Panc1 (cell line): ENCODE measurements around the gene KLF18. TPM values are rescaled to one million over a fixed set of nuclear protein-coding genes. Genes with fewer than 3 reads are reported as not detected.

Experiments used
- ATAC-seq: fragments of 200-7000 bp; cut with Tn5 transposase; 2 replicates; pipeline ENCODE4 v1.9.1; 2020; ENCODE audit warnings: mild to moderate bottlenecking, moderate library complexity
- BruUV-seq: library from RNA; stranded (reverse); fragments of 400-500 nt; replicated peaks from 2 replicates; lab custom pipeline; 2021; lab: Mats Ljungman, UMichigan
- CTCF ChIA-PET: fragments of 300-600 bp; sonication (Branson Sonifier 250); formaldehyde crosslinking; loops from one replicate; lab custom pipeline; 2022; ENCODE audit warnings: antibody characterized with exemption; lab: Charles Lee
- POLR2A ChIA-PET: fragments of 300-600 bp; sonication (Branson Sonifier 250); formaldehyde crosslinking; loops from one replicate; lab custom pipeline; 2022; ENCODE audit warnings: antibody characterized with exemption; lab: Charles Lee
- DNase-seq: peaks from one replicate; pipeline ENCODE4 v3.0.0-alpha.2; 2010; ENCODE audit warnings: low read depth, low spot score
- H3K27ac ChIP-seq: 2 replicates; pipeline ENCODE4 v1.5.1; 2011; ENCODE audit warnings: mild to moderate bottlenecking, low read length, inconsistent platforms
- H3K27me3 ChIP-seq: fragments of 200-500 bp; sonication (Bioruptor generic); 2 replicates; pipeline ENCODE4 v1.6.0; 2014; ENCODE audit warnings: low read length, inconsistent platforms; ENCODE audit not compliant: control insufficient read depth, insufficient read depth
- H3K36me3 ChIP-seq: fragments of 200-500 bp; sonication (Bioruptor generic); 2 replicates; pipeline ENCODE4 v1.5.1; 2014; ENCODE audit warnings: inconsistent platforms, mild to moderate bottlenecking, low read length, moderate library complexity; ENCODE audit not compliant: control insufficient read depth, insufficient read depth
- H3K4me1 ChIP-seq: 2 replicates; pipeline ENCODE4 v1.5.1; 2011; ENCODE audit warnings: inconsistent platforms, mild to moderate bottlenecking, low read length, moderate library complexity; ENCODE audit not compliant: control insufficient read depth, insufficient read depth
- H3K4me3 ChIP-seq, 2 experiments: 2 replicates each; pipeline ENCODE4 v1.5.1; 2011 to 2012; ENCODE audit warnings: low read depth in 2 of 2, low read length in 2 of 2, mild to moderate bottlenecking in 2 of 2, inconsistent platforms in 1 of 2, moderate library complexity in 1 of 2
- H3K9me3 ChIP-seq: fragments of 200-500 bp; sonication (Bioruptor generic); 2 replicates; pipeline ENCODE4 v1.5.1; 2014; ENCODE audit warnings: low read depth, mild to moderate bottlenecking, inconsistent platforms, low read length, moderate library complexity; ENCODE audit not compliant: control insufficient read depth, insufficient read depth
- CTCF ChIP-seq: fragments of 450-650 bp; IDR thresholded peaks from 2 replicates; pipeline ENCODE4 v1.5.1; 2017; ENCODE audit warnings: mild to moderate bottlenecking
- POLR2AphosphoS5 ChIP-seq: IDR thresholded peaks from 2 replicates; pipeline ENCODE4 v1.6.1; 2012; ENCODE audit warnings: mild to moderate bottlenecking, low read depth, low read length, moderate library complexity
- REST ChIP-seq, 2 experiments: IDR thresholded peaks; 2 replicates each; pipeline ENCODE4 v1.6.1; 2011 to 2012; ENCODE audit warnings: low read depth in 2 of 2, control low read depth in 1 of 2, low read length in 1 of 2, mild to moderate bottlenecking in 1 of 2, moderate library complexity in 1 of 2; ENCODE audit not compliant: insufficient read depth in 1 of 2
- SIN3A ChIP-seq: IDR thresholded peaks from 2 replicates; pipeline ENCODE4 v1.6.1; 2012; ENCODE audit warnings: low read depth, mild to moderate bottlenecking, low read length, moderate library complexity, borderline replicate concordance; ENCODE audit not compliant: insufficient read depth
- TCF7L2 ChIP-seq: IDR thresholded peaks from 2 replicates; pipeline ENCODE4 v1.6.1; 2011; ENCODE audit warnings: mild to moderate bottlenecking, low read depth, low read length, inconsistent platforms
- in situ Hi-C: cut with HindIII; loops from 2 replicates; pipeline ENCODE4 v1.10.0; 2016; ENCODE audit warnings: low sequenced_read_pairs, low pct_unique_long_range_greater_than_20kb
- intact Hi-C: fragments of 100-400 bp; cut with micrococcal nuclease; formaldehyde crosslinking; loops from one replicate; pipeline ENCODE4 v1.10.0; 2022; ENCODE audit not compliant: unreplicated experiment
- total RNA-seq: library from RNA; stranded (reverse); gene quantifications from one replicate; pipeline ENCODE4 v1.2.1, GENCODE V29; 2021; ENCODE audit not compliant: unreplicated experiment

The KLF18 gene
- total RNA-seq, 1 experiment from 2014 or later = not detected

- CTCF ChIA-PET = no interaction called here
- POLR2A ChIA-PET = no interaction called here
- BruUV-seq = no TSS peak
- Histone ChIP-seq H3K4me1 (no peaks in the 10 kb centered on the region), H3K27ac (no peak overlapping the region), H3K36me3 (no peaks in the 10 kb centered on the region), H3K4me3 (no peak overlapping the region), H3K9me3 (no peaks in the 10 kb centered on the region), H3K27me3 (no peaks in the 10 kb centered on the region)
- TF ChIP-seq SIN3A = no peak
- intact Hi-C loops (no loop called here), in situ Hi-C loops (no loop called here)
- DNase-seq (no peak), ATAC-seq (no peak)
Observed at GRCh38 chr1:44114098-44114497, 27.3 kb downstream of the KLF18 start.

DNA sequence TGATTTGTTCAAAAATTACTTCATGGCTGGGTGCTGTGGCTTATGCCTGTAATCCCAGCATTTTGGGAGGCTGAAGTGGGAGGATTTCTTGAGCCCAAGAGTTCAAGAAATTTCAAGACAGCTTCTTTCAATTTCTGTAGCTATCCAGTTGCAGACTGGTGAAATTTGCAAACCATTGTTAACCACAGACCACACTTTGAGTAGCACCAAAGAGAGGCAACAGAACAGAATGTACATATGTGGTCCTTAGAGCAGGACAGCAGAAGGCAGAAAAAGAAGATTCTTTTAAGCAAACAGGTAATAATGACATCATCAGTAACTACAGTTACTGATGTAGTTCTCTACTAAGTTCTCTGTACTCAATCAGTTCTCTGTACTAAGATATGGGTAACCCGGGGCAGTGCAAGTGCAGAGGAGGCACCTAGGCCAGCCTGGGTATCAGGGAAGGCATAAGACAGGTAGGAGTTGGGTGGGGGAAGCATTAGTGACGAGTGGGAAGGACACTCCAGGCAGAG lies 28.3 kb downstream of the KLF18 start:
- ATAC-seq = no peak

DNA sequence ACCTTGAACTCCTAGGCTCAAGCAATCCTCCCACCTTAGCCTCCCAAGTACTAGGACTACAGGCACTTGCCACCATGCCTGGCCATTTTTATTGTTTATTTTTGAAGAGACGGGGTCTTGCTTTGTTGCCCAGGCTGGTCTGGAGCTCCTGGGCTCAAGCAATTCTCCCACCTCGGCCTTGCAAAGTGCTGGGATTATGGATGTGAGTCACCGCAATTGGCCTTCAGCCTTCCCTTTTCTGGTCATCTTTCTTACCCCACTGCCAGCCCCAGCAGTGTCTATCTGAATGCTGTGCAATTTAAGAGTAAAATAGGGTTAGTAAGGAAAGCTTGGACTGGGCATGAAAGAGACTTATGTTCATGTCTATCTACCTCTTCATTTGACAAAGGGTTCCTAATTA lies 28.9 kb downstream of the KLF18 start:
- no peaks in the 10 kb centered on the region for H3K36me3 ChIP-seq
- TF ChIP-seq CTCF (no peak), TCF7L2 (no peak), POLR2AphosphoS5 (no peak), REST (IDR thresholded peaks at IDR 0.05; ENCODE audit: insufficient read depth in 1 of 2, low read depth in 2 of 2, low read length in 1 of 2) (no peak), SIN3A (no peak)
- in situ Hi-C loops (no loop called here), intact Hi-C loops (no loop called here)
- no peak for DNase-seq
- H3K4me3 ChIP-seq = no peak overlapping the region
- H3K4me1 ChIP-seq = no peaks in the 10 kb centered on the region
- POLR2A ChIA-PET = no interaction called here
- no peaks in the 10 kb centered on the region for H3K27me3 ChIP-seq
- no peaks in the 10 kb centered on the region for H3K9me3 ChIP-seq
- BruUV-seq = no TSS peak
- CTCF ChIA-PET = no interaction called here
- no peak overlapping the region for H3K27ac ChIP-seq
- ATAC-seq = no peak

More for the DNA sequence above, 28.3 kb downstream of the KLF18 start:
- in situ Hi-C loops = no loop called here
- no peak for DNase-seq
- H3K4me3 ChIP-seq = no peak overlapping the region
- TF ChIP-seq SIN3A = no peak
- H3K4me1 ChIP-seq = no peaks in the 10 kb centered on the region
- no peaks in the 10 kb centered on the region for H3K9me3 ChIP-seq
- CTCF ChIA-PET = no interaction called here
- no peaks in the 10 kb centered on the region for H3K27me3 ChIP-seq
- POLR2A ChIA-PET = no interaction called here
- BruUV-seq = no TSS peak
- no peak overlapping the region for H3K27ac ChIP-seq
- intact Hi-C loops = no loop called here
- no peaks in the 10 kb centered on the region for H3K36me3 ChIP-seq
